MM.1S (cell line): ENCODE results near the gene UBE2U.

Experiments
- EZH2 ChIP-seq: fragments of 300-600 bp; sonication (generic); optimal IDR thresholded peaks from 2 replicates; pipeline ENCODE3; 2017; ENCODE audit warnings: low read depth, mild to moderate bottlenecking, antibody characterized with exemption, low read length, mixed read lengths
- EZH2phosphoT487 ChIP-seq: fragments of 300-600 bp; sonication (generic); IDR thresholded peaks from 2 replicates; pipeline ENCODE4 v1.6.1; 2018; ENCODE audit warnings: antibody characterized with exemption, low read length
- TF ChIP-seq, protein P1 (sequence below): fragments of 300-600 bp; sonication (generic); IDR thresholded peaks from 2 replicates; pipeline ENCODE4 v1.5.1; 2016; ENCODE audit warnings: antibody characterized with exemption, low read length, mixed read lengths

DNA sequence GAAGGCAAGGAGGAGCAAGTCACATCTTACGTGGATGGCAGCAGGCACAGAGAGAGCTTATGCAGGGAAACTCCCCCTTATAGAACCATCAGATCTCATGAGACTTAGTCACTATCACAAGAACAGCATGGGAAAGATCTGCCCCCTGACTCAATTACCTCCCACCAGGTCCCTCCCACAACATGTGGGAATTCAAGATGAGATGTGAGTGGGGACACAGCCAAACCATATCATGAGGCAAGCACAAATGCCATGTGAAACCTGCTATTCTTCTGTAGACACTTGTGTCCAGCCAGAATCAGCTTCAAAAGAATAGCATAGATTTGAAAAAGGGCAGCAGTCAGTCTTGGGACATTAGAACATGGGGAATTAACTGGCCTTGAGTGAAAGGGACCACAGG is 32.2 kb upstream of the UBE2U start:
- TF ChIP-seq, protein P1, sequence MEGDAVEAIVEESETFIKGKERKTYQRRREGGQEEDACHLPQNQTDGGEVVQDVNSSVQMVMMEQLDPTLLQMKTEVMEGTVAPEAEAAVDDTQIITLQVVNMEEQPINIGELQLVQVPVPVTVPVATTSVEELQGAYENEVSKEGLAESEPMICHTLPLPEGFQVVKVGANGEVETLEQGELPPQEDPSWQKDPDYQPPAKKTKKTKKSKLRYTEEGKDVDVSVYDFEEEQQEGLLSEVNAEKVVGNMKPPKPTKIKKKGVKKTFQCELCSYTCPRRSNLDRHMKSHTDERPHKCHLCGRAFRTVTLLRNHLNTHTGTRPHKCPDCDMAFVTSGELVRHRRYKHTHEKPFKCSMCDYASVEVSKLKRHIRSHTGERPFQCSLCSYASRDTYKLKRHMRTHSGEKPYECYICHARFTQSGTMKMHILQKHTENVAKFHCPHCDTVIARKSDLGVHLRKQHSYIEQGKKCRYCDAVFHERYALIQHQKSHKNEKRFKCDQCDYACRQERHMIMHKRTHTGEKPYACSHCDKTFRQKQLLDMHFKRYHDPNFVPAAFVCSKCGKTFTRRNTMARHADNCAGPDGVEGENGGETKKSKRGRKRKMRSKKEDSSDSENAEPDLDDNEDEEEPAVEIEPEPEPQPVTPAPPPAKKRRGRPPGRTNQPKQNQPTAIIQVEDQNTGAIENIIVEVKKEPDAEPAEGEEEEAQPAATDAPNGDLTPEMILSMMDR, result no peak
- no peak for TF ChIP-seq EZH2
- no peak for TF ChIP-seq EZH2phosphoT487
